SK-N-SH treated with all-trans-retinoic acid at 6 μM for 48 hours (cell line): ENCODE measurements around the gene BCR.

Experiments
- CSRNP3 ChIP-seq: fragments of 250-450 bp; sonication (Bioruptor Pico); IDR thresholded peaks from 2 replicates; pipeline ENCODE4 v1.5.1; 2021; ENCODE audit warnings: mild to moderate bottlenecking, moderate library complexity
- TOX ChIP-seq: fragments of 250-450 bp; sonication (Bioruptor Pico); IDR thresholded peaks from 2 replicates; pipeline ENCODE4 v1.8.0; 2021; ENCODE audit warnings: mild to moderate bottlenecking, moderate library complexity, borderline replicate concordance

GRCh38 chr22:23182309-23183060, 2.2 kb downstream of the BCR start:
- TF ChIP-seq CSRNP3 (CRISPR knock-in tag) (no peak), TOX (CRISPR knock-in tag) (no peak)
